Breast epithelium (tissue), 3 donors: ENCODE results near the gene NRAS.

ENCODE experiments used
- POLR2A ChIP-seq: fragments of 450-650 bp; IDR thresholded peaks from one replicate; pipeline ENCODE4 v1.6.1; 2016; ENCODE audit warnings: antibody characterized with exemption, mild to moderate bottlenecking, moderate library complexity
- POLR2AphosphoS5 ChIP-seq, 3 donors: sonication (generic); formaldehyde crosslinking; IDR thresholded peaks; one replicate each; pipeline ENCODE4 v1.6.1; 2017; ENCODE audit warnings: antibody characterized with exemption in 3 of 3
- TF ChIP-seq, protein P1 (sequence below), 3 donors: fragments of 450-650 bp; IDR thresholded peaks; one replicate each; pipeline ENCODE4 v1.5.1; 2016 to 2017; ENCODE audit warnings: antibody characterized with exemption in 3 of 3, mild to moderate bottlenecking in 3 of 3, moderate library complexity in 3 of 3

DNA sequence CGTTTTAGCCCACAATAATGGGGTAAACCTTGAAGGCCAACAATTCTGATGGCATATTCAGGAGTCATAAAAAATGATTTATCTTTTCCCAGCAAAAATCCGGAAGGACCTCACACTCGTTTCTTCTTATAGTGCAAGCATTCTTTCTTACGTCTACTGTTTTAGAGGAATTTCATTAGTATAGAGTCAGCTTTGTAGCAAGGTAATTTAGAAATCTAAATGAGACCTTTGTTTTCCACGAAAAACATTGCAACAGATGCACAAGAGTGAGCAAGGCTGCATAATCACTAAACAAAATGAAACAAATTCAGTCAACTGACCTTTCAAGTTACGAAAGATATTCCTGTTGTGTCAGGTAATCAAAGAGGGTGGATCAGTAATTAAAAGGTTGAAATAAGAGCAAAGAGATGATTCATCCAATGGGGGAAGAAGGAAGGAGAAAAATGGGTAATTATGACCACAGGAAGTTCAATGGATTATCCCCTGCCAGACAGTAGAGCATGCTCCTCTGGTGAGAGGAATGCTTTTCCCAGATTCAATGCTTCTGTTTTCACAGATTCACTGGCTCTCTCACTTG lies 41.8 kb upstream of the NRAS start:
- TF ChIP-seq POLR2A (no peak), POLR2AphosphoS5 (IDR thresholded peaks at IDR 0.05) (no peak)
- TF ChIP-seq, protein P1, sequence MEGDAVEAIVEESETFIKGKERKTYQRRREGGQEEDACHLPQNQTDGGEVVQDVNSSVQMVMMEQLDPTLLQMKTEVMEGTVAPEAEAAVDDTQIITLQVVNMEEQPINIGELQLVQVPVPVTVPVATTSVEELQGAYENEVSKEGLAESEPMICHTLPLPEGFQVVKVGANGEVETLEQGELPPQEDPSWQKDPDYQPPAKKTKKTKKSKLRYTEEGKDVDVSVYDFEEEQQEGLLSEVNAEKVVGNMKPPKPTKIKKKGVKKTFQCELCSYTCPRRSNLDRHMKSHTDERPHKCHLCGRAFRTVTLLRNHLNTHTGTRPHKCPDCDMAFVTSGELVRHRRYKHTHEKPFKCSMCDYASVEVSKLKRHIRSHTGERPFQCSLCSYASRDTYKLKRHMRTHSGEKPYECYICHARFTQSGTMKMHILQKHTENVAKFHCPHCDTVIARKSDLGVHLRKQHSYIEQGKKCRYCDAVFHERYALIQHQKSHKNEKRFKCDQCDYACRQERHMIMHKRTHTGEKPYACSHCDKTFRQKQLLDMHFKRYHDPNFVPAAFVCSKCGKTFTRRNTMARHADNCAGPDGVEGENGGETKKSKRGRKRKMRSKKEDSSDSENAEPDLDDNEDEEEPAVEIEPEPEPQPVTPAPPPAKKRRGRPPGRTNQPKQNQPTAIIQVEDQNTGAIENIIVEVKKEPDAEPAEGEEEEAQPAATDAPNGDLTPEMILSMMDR (IDR thresholded peaks at IDR 0.05) = no peak
